Forelimb muscle (tissue), 1 donor: Measurements from ENCODE around the gene MYZAP. TPM values are rescaled to one million over a fixed set of nuclear protein-coding genes. Genes with fewer than 3 reads are reported as not detected.

Source experiments
- DNase-seq: peaks from one replicate; pipeline ENCODE4 v3.0.0-alpha.2; 2013; ENCODE audit warnings: low read depth
- polyA plus RNA-seq: library from polyadenylated mRNA; unstranded; fragments of 120-200 nt; gene quantifications from one replicate; pipeline ENCODE4 v1.2.1, GENCODE V29; 2013; ENCODE audit not compliant: insufficient read length

Gene MYZAP
- polyA plus RNA-seq, 1 donor, result 2.6 TPM

DNA sequence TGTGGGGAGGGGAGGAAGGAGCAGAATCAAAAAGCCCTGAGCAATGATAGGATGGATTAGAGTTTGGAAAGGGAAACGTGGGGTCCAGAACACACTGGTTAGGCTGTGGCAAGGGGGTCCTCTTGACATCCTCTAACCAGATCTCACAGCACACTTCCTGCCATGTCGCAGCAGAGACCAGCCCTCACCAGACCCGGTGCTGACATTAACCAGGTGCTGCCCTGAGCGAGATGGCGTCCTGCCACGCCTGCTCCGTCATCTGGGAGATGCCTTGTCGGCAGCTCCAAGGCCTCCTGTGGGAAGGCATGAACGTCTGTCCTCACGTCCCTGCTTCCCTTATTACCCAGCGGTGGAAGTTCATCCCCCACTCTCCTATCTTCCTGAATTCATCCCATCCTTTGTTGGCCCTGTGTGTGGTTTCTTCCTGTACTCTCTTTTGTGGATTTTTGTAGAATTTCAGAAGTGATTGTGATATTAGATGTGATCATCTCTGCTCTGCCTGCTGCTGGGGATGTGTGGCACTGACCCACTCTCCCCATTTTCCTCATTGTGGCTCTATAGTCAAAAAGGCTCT is 29.4 kb upstream of the MYZAP start:
- no peak for DNase-seq

DNA sequence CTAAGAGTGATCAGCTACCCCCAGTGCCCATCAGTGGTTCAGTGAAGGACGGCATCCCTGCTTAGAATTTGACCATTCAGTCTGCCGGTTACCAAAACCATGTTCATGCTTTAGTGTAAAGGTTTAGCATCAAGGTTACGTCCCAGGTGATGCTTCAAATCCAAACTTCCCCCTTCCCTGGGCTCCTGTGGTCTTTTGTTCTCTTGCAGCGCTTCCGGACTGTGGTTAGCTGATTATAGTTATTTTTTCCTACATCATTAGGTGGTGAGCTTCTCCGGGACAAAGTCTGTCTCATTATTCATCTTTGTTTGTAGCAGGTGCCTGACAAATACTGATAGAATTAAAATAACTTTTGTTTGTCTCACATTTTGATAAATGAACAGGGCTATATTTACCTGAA is 28.3 kb upstream of the MYZAP start:
- no peak for DNase-seq

DNA sequence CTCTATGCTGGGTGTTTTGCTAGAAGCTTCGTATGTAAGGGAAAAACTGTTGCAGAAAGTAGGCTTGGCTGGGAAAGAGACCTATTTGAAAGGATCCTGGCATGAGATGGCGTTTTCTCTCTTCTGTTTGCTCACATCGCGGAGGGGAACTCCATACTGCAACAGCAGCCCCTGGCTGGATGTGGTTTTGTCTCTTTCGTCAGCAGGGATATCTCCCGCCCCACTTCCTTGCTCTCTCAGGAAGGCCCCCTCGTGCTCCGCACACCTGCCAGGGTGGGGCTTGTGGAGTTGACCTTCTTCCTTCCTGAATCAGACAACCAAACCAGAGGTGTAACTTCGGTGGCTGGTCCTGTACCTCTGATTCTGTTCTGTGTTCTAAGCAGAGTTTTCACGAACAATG is 26.4 kb upstream of the MYZAP start:
- no peak for DNase-seq

DNA sequence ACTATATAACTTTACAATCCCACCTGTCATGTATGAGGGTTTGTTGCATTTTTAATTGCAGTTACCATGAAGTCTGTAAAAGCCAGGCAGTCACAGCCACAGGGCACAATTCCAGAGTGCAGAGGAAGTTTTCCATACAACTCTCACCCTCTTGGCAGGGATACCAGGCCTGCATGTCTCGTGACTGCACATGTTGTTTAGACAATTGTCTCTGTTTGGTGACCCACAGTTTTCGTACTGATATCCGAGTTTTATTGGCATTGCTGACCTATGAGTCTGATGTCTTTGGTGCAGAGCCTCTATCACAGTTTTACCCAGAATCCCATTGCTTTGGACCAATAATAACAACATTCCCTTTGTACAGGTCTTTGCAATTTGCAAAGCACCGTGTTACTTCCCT is 24.9 kb upstream of the MYZAP start:
- DNase-seq, result no peak

DNA sequence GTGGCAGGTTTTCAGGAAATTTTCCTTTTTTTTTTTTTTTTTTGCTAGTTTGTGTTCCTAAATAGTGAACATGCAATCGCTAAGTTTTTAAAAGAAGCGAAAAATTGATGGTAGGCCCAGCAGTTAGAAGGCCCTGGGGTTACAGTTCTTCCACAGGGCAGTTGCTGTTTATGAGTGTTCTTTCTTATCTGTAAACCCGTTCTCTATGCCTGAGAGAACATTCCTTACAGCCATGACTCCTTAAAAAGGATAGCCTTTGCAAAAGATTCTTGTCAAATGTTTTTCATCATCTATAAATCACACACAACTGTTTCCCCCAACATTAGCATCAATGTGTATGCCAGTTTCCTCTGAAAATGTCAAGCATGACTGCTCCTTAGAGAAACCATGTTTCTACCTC is 23.8 kb upstream of the MYZAP start:
- no peak for DNase-seq

DNA sequence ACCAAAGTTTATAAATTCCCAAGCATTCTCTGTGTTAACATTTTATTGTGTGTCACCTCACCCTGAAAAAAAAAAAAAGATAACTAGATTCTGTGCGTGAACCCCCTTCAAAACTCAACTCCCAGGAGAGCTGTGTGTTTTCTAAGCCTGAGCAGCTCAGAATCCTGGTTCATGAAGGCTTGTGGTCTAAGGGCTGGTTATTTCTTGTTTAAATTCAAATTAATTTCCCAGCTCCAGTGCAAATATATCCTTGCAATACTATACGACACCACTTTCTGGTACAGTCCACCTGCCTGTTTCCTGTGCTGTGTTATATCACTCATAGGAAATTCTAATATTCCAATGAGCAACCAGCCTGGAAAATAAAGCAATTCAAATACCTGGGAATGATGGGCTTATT is 23.4 kb upstream of the MYZAP start:
- DNase-seq, result no peak

DNA sequence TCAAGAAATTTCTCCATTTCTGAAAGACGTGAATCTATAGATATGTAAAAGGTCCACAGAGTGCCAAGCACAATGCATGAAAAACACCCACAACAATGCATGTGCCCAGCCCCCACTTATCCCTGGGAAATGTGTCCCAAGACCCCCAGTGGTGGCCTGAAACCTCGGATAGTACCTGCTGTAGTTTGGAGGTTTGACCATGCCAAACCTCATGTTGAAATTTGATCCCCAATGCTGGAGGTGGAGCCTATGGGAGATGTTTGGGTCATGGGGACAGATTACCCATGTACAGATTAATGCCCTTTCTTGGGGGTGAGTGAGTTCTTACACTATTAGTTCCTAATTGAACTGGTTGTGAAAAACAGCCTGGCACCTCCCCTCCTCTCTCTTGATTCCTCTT is 21.4 kb upstream of the MYZAP start:
- DNase-seq, result no peak

DNA sequence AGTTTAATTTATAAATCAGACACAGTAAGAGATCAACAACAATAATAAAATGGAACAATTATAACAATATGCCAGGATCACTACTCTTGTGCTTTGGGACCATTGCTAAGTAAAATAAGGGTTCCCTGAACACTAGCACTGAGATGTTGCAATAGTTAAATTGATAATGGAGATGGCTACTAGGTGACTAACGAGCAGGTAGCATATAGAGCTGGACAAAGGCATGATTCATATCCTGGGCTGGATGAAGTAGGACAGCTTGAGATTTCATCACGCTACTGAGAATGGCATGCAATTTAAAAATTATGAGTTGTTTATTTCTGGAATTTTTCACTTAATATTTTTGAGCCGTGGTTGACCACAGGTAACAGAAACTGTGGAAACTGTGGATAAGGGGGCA is 20.7 kb upstream of the MYZAP start:
- no peak for DNase-seq

DNA sequence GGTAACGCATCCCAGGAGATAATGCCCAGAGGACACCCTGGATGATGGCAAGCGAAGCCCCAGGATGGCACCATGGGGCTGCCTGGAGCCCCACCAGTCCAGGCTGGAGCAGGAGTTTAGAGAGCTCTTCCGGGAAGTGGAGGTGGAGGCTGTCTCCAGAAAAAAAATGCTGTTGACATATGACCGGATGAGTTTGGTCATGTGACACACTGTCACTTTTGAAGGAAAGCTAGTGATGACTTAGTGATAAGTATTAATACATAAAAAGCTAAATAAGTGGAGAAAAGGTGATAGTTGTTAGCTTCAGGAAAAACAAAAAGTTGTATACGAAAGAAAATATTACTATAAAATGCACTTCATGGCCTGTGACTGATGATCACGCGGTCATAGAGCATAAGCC is 20.0 kb upstream of the MYZAP start:
- DNase-seq, result no peak

DNA sequence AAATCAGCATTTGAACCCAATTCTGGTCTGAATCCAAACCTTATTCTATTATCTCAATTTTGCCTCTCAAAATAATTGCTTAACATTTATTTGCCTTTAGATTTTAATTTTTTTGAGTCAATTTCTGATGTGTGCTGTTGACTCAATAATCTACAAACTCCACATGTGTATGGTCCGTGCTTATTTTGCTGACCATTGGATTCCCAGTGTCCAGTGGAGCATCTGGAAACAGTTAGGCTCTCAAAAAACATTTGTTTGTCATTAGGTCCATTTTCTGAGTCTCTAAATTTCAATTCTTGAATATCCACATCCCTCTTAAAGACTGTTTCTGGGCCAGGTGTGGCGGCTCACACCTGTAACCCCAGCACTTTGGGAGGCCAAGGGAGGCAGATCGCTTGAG is 19.2 kb upstream of the MYZAP start:
- no peak for DNase-seq

DNA sequence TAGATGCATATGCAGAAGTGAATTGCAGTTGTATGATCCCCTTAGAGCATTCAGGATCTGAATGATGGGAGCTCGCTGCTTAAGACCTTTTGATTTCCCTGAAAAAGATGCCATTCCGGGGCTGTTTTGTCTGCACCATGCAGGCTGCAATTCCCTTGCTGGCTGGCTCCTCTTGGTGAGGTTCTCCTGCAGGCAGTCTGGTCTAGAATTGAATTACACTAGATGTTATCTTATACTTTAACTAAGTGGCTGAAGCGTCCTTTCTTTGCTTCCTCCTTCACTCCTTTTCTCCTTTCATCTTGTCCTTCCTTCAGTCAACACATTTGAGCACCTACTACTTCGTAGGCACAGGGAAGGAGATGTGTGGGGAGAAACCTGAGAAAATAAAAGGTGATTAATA is 18.6 kb upstream of the MYZAP start:
- no peak for DNase-seq

DNA sequence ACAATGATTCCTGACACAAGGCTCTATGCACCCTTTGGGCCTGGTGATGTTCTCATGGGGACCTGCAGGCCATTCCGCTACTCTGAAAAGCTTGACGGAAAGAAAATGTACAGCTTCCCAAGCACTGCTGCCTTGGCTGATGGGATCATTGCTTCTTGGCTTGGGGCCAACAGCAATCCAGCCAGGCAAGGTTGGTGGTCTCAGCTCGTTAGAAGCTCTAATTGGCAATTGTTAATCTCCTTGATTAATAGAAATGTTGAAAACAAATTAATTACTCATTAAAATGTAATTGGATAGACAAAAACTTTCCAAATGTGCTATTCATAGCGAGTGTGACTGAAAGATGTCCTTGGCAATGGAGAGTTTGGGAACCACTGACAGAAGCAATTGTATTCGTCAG is 16.3 kb upstream of the MYZAP start:
- no peak for DNase-seq

DNA sequence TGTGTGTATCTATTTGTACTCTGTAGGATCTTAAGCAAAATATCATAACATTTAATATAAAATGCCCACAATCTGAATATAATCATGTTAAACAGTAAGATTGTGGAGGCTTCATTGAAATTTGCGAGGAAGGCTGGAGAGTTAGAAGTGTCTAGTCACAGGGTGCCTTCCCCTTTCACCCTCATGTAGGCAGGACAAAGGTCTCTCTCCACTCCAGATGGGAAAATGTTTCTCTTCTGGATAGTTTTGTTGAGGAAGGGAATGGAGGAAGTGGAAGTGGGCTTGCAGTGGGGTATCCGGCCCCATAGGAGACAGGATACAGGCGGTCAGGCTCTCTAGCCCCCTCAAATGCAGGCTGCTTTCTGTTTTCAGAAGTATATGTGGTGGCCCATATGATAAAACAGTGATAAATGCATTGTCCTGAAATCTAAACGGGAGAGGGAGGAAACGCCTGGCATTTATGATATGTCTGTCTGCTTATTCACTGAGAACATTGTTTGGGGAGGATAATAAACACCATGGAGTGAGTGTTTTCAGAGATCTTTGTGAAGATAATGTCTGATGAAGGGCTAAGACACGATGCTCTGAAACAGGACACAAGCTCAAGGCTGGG is 13.3 kb upstream of the MYZAP start:
- DNase-seq, result no peak

DNA sequence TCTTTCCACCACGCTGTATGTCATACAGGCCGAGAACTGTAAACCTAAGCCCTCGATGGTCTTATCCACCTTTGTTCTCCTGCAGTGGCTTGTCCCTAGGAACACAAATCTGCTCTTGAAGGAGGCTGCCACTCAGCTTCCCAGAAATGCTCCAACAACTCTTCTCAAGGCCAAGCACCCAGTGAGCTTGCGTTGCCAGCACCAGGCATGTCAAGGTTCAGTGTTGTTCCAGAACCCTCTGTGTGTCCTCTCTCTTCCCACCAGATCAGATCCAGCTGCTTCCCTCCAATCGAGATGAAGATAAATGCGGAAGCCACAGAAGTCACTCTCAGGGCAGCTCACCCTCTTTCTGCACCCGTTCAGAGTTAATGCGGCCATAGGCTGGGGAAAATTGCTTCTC is 11.3 kb upstream of the MYZAP start:
- DNase-seq, result no peak

DNA sequence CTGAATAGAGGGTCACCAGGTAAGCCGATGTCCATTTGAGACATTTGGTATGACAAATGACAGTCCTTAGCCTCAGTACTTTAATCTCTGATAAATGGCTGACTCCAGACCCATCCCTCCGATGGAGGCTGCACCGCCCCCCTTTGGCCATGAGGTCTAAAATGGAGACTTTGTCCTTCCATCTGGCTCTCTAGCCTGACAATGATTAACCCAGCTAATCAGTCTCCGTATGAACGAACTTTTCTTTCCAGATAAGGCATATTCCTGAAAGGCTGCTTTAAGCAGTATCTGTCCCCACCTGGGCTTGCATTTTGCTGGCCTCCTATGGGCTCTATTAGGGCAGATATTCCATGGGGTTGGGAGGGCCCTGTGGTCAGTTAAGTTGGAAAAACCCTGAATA is 10.8 kb upstream of the MYZAP start:
- DNase-seq, result no peak

DNA sequence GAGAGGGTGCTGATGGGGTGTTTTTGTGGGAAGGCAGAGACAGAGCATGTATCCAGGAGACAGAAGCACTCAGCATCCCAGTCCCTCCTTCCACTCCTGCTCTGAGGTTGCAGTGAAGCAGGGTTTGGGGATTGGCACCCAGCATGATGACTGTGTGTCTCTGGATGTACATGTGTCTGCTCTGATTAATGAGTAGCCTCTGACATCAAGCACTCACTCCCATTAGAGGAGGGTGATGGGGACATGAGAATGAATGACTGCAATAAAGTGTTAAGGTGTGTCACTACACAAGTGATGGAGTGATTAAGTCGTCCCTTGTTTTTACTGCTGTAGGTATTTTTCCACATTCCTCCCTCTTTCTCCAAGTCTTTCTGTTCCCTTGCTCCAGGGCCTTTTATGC is 9.6 kb upstream of the MYZAP start:
- no peak for DNase-seq

DNA sequence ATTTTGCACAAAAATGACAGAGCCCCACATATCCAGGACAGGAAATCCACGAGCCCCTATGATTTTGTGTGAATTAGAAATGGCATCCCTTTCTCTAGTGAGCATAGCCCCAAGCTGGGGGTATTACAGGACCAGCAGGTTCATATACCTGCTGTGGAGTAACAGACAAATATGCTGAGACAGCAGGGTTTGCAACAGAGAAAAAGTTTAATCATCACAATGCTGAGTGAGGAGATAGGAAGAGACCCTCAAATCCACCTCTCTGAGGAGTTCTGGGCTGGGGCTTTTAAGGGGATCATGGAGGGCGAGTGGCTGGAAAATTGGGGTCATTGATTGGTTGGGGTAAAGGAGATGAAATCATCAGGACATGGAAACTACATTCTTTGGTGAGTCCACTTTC is 8.4 kb upstream of the MYZAP start:
- DNase-seq, result no peak

DNA sequence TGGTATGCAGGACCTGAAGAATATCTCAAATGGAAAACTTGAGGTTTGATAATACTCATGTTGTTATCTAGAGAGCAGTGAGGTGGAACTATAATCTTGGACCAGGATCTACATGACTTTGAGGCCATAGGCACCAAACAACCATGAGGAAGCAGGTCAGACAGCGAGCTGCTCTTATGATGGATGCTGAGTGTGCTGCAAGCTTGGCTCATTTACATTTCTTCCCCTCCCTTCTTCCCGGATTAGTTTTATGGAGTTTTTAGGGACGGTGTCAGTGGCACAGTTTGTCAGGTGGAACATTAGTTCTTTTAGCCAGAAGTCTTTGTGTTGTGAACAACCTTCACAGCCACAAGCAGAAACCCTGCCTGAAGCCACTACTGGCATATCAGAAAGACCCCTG is 8.0 kb upstream of the MYZAP start:
- no peak for DNase-seq

DNA sequence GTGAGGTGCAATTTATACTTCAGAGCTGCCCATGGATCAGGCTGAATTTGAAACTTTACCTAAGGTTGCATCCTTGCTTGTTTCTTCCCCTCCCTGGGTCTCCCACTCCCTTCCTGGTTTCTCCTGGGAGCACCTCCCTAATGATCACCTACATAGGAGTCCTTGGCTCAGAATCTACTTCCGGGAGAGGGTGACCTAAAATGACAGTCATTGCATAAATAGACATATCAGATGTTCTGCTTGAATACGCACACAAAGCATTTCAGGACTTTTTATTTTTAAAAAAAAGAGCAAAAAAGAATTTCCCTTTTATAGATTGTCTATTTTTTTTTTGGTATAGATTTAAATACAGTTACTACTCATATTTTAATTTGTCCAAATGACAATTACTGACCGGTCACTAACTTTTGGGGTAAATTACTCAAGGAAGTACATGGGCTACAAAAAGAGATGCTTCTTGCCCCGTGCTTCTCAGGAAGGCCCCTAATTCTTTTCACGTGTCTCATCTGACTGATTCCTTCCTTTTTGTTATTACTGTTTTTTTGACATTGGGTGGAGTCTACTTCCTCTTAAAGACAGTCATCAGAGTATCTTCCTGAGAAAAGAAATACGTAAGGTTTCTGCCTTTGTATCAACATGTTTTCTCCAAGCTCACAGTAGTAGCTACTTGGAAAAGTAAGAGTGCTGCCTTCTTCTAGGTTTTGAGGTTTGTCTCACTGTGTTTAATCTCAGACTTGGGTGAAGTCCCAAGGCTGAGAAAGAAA is 4.9 kb upstream of the MYZAP start:
- no peak for DNase-seq

DNA sequence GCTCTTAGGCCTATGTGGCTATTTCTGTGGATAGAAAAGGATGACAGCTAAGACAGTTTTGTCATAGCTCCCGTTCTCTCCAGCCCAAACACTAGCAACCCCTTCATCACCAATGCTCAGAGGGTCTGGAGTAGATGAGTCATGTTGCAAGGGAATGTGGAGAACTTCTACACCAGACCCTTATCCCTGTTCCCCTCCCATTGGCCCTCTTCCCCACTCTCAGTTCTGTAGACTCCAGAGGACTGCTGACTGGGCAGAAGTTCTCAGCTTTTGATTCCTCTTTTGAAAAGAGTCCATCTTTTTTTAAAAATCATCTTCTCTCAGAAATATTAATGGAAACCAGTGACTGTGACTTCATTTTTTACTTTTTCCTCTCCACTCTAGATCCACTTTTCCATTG is 2.4 kb upstream of the MYZAP start:
- peak; percentile 20 for DNase-seq

DNA sequence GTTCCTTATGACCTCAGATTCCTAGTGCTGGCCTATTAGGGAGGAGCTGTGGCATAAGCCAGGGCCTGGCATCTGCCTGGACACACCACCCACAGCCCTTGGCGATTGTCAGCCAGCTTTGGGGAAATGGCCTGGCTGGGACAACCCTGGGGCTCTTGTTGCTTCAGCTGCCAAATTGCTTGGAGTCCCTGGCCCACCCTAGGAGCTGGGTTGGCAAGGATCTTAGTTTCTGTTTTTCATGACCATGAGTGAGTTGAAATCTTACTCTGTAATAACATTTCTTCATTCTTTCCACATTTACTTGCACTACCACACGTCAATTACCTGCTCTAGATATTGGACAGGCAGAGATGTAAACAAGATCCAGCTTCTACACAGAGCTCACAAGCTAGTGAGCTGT is 1.9 kb upstream of the MYZAP start:
- no peak for DNase-seq

DNA sequence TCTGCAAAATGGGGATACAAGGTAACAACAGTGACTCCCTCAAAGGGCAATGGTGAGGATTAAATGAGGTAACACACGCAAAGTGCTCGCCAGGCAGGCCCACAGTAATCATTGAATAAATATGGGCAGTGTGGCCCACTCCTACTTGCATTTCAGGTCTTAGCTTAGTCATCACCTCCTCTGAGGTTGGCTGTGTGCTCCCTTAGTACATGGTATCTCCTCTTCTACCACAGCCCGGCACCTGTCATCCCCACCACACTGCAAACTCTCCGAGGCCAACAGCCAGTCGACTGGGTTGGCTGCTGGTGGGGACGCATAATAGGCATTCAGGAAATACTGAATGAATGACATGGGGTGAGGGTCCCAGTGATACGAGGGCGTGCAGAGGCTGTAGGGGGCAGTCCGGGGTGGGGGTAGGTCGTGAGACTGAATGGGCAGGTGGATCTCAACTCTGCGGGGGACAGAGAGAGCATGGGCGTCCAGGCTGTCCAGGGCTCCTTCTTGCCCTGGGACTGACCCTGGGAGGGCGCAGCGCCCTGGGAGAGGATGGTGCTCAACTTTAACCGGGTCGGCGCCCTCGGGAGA is 375 bp upstream of the MYZAP start:
- no peak for DNase-seq

DNA sequence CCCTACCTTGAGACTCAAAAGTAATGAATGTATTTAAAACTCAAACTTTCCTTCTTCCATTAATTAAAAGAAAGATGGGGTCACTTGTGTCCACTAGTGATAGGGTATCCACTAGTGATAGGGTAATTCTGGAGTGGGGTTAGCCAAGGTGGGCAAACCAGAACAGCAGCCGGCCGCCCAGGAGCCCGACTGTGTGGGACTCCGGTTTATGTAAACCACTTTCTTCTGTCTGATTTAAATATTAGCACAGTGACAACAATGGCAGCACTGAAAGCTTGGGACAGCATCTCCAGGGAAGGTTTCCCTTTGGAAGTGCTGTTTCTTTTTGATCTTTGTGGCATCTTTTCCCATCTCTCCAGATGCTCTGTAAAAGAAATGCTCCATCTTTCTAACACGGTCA is 722 bp downstream of the MYZAP start:
- DNase-seq, result no peak
